ENCODE measurements around the gene DEFB119.
"Not testable (repeated sequence)": the region's sequence is repeated elsewhere in the genome, so short reads cannot be mapped to it uniquely, and the experiment has no call there.

The DEFB119 gene, protein sequence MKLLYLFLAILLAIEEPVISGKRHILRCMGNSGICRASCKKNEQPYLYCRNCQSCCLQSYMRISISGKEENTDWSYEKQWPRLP

DNA sequence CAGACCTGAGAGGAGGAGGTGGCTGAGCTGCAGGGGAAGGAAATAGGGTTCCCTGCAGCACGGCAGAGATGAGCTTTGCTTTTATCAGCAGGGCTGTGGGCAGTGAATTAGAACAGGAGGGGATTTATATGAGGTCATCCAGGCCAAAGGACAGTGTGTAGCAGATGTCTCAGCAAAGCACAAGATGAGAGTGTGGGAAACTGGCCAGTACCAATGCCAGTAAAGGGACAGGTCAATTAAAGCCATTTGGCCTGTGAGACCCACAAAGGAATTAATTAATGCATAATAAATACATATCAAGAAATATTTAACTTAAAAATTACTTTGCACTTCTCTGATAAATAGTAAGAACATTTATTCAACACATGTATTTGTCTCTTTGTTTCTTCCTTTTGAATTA is at the start of gene DEFB119:
TSS of gene DEFB119 (minus strand) at position 101 of the 400 bp plus-strand sequence. CDS start 107 bp downstream, outside the sequence.
- no peak for DNase-seq (ENCODE audit: low read depth, low spot score)

DNA sequence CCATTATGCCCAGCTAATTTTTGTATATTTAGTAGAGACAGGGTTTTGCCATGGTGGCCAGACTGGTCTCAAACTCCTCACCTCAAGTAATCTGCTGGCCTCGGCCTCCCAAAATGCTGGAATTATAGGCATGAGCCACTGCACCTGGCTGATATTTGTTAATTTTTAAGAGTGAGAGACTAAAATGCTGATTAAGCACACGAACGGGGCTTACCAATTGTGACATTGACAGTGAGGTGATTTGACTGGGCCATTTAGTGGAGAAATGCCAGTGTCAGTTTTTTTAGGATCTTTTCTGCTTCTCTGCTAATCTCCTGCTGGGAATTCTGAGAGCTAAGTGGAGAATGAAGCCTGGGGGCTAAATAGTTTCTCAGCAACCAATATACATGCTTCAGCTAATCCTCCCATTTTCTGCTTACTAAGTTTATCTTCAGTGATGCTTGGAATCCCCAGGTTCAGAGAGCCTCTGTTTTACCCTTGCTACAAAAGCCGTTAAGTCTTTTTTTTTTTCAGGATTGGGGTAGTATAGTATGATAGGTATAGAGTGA is 40.3 kb upstream of the DEFB119 start:
- DNase-seq (ENCODE audit: low read depth, low spot score) = no peak

DNA sequence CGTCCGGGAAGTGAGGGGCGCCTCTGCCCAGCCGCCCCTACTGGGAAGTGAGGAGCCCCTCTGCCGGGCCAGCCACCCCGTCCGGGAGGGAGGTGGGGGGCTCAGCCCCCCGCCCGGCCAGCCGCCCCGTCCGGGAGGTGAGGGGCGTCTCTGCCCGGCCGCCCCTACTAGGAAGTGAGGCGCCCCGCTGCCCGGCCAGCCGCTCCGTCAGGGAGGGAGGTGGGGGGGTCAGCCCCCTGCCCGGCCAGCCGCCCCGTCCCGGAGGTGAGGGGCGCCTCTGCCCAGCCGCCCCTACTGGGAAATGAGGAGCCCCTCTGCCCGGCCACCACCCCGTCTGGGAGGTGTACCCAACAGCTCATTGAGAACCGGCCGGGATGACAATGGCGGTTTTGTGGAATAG is 37.2 kb upstream of the DEFB119 start:
- DNase-seq (ENCODE audit: low read depth, low spot score) = not testable (repeated sequence)

DNA sequence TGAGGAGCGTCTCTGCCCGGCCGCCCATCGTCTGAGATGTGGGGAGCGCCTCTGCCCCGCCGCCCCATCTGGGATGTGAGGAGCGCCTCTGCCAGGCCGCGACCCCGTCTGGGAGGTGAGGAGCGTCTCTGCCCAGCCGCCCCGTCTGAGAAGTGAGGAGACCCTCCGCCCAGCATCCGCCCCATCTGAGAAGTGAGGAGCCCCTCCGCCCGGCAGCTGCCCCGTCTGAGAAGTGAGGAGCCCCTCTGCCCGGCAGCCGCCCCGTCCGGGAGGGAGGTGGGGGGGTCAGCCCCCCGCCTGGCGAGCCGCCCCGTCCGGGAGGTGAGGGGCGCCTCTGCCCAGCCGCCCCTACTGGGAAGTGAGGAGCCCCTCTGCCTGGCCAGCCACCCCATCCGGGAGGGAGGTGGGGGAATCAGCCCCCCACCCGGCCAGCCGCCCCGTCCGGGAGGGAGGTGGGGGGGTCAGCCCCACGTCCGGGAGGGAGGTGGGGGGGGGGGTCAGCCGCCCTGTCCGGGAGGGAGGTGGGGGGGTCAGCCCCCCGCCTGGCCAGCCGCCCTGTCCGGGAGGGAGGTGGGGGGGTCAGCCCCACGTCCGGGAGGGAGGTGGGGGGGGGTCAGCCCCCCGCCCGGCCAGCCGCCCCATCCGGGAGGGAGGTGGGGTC is 36.6 kb upstream of the DEFB119 start:
- not testable (repeated sequence) for DNase-seq (ENCODE audit: low read depth, low spot score)

DNA sequence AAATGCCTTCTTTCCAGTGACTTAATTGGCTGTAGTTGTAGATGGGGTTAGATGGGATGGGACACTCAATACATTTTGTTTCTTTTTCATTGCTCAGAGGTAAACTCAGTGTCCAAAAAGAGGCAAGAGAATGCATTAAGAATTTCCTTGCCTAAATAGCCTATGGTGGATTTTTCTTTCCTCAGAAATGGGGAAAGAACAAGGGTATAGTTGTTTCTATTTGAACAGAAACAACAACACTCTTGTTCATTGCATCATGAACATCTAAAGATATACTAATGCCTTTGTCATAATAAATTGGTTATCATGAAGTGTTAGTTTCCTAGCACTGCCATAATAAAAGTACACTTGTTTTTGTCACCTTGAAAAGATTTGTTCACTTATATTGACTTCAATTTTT is 35.4 kb upstream of the DEFB119 start:
- DNase-seq (ENCODE audit: low read depth, low spot score) = no peak

DNA sequence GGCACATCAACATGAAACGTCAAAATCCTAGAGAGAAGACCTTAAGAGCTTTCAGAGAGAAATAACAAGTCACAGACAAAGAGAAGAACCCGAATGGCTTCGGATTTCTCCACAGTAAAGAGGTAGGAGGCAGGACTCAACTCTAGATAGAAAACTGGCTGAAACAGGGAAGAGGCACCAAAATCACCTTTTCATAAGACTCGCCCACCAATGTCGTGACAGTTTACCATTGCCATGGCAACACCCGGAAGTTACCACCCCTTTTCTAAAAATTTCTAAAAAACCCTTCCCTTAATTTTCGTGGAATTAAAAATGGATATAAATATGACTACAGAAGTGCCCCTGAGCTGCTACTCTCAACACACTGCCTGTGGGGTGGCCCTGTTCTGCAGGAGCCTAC is 27.9 kb upstream of the DEFB119 start:
- no peak for DNase-seq (ENCODE audit: low read depth, low spot score)

DNA sequence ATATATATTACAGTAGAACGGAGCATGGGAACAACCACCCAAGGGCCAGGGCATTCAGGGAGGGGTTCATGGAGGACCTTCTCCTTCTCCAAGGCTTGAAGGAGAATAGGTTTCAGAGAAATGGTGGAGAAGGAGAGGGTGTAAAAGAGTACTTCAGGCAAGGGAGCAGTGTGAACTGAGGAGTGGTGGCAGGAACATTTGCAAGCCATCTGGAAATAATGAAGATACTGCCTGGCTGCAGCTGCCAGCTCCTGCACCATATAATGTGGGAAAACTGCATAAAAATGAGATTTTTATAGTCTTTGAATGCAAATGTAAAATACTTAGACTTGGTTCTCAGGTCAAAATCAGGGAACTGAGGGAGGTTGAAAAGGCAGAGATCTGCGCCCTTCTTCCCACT is 25.3 kb upstream of the DEFB119 start:
- DNase-seq (ENCODE audit: low read depth, low spot score) = no peak

DNA sequence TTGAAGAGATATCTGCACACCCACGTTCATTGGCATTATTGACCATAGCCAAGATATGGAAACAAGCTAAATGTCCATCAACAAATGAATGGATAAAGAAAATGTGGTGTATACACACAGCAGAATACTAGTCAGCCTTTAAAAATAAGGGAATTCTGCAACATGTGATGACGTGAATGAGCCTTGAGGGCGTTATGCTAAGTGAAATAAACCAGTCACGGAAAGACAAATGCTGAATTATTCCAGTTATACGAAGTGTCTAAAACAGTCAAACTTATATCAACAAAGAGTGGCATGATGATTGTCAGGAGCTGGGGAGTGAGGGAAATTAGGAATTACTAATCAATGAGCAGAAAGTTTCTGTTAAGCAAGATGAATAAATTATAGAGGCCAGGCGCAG is 24.0 kb upstream of the DEFB119 start:
- no peak for DNase-seq (ENCODE audit: low read depth, low spot score)

DNA sequence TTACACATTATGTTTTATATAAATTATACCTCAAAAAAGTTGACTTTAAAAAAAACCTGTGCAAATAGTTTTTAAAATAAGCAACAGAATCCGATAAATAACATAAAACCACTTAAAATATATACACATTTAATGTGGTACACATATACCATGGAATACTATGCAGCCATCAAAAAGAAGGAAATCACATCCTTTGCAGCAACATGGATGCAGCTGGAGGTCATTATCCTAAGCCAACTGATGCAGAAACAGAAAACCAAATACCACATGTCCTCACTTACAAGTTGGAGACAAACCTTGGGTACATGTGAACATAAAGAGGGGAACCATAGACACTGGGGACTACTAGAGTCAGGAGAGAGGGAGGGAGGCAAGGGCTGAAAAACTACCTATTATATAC is 19.6 kb upstream of the DEFB119 start:
- no peak for DNase-seq (ENCODE audit: low read depth, low spot score)

DNA sequence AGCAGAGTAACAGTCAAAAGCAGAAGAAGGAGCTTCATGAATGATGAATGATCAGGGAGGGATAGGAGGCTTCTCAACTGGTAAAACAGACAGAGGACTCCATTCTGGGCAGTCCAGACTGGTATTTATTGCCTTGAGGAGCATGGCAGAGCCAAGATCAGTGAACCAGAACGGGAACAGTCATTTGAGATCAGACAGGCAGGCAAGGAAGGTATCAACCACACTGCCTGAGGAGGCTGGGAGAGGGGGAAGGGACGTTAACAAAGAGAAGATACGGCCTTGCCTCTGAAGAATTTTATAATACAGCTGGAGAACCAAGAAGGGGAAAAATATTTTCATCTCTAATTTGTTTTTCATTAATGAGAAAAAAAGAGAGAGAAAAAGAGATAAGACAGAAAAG is 15.7 kb upstream of the DEFB119 start, which contains the start of gene DEFB121:
TSS of gene DEFB121 (minus strand) at position 101 of the 400 bp plus-strand sequence. CDS start at position 38, 63 bp downstream.
- no peak for DNase-seq (ENCODE audit: low read depth, low spot score)

DNA sequence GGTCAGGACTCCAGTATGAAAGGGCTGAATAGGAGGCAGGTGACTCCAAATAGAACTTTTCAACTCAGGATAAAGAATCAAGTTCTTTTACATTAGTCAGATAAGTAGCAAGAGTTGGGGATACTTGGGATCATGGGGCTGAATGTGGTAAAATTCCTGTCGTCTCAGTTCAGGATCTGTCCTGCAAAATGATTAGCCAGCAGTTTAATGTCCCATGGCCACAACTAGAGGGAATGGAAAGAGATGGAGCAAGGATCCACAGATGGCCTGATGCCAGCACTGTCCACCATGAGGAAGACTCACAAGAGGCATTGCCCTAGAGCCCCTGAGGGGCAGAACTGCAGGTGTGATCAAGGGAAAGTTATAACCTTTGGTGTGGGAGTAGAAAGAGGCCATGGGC is 13.5 kb upstream of the DEFB119 start:
- no peak for DNase-seq (ENCODE audit: low read depth, low spot score)

DNA sequence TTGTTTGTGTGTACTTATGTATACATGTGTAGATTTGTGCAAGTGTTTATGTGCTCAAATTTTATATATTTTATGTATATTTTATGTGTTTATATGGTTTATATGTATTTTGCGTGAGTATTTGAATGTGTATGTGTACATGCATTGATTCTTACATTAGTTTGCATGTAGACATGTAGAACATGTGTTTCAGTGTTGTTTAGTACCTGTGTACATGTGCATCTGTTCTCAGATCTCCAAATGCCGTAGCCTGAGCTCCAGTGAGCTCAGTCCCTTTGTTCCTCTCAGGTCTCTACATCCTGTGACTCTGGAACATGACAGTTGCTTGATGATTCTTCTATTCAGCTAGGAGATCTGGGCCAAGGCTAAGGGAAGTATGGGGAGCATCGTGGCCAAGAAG is 4.5 kb upstream of the DEFB119 start:
- no peak for DNase-seq (ENCODE audit: low read depth, low spot score)

DNA sequence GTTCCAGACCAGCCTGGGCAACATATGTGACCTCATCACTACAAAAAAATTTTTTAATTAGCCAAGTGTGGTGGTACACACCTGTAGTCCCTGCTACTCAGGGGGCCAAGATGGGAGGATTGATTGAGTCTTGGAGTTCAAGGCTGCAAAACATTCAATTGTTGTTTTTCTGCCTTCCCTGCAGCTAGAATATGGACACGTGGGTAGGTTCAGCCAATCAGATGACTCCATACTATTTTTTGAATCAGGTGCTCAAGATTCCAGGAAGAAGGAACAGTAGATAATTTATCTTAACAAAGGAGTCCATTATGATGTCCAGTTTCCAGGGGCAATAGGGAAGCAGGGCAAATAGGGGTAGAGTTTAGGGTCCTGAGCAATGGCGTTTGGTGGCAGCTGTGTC is 2.4 kb upstream of the DEFB119 start:
- no peak for DNase-seq (ENCODE audit: low read depth, low spot score)

DNA sequence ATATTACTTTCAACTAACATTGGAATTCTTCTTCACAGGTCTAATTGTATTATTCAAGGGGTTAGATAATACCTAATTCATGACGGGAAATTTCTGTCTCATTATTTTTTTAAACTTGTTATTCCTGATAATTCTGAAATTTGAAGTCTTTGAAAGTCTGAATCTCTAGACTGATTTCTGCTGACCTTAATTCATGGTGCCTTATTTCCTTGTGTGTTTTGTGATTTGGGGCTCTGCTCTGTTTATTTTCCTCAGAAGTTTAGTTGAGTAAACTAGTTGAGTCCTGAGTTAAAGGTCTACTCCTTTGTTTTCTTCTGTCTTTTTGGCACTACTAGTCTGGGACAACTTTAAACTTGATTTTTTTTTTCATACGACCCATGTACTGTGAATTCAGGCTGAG is 16.0 kb downstream of the DEFB119 start:
- no peak for DNase-seq (ENCODE audit: low read depth, low spot score)

DNA sequence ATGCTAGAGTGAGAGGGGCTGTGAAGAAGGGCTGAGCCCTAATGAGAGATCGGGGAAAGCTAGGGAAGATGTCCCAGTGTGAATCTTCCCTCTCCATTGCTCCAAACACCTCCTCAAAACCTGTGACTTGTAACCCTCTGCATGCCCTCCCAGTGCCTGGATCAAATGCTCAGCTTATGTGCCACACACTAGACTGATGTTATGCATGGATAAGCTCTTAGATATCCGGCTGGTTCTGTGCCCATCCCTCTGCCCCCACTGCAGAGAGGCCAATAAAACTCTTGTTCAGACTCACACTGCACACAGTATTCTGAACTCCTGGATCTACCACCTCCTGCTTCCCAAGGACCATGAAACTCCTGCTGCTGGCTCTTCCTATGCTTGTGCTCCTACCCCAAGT is 22.1 kb downstream of the DEFB119 start, which contains the start of gene DEFB118:
TSS of gene DEFB118 (plus strand) at position 301 of the 400 bp plus-strand sequence. CDS start at position 351, 50 bp downstream.
- no peak for DNase-seq (ENCODE audit: low read depth, low spot score)

DNA sequence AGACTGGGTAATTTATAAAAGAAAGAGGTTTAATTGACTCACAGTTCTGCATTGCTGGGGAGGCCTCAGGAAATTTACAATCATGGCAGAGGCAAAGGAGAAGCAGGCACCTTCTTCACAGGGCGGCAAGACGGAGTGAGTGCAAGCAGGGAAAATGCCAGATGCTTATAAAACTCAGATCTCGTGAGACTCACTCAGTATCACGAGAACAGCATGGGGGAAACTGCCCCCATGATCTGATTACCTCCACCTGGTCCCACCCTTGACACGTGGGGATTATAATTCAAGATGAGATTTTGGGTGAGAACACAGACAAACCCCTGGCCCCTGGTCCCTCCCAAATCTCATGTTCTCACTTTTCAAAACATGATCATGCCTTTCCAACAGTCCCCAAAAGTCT is 26.1 kb downstream of the DEFB119 start:
- DNase-seq (ENCODE audit: low read depth, low spot score) = not testable (repeated sequence)

DNA sequence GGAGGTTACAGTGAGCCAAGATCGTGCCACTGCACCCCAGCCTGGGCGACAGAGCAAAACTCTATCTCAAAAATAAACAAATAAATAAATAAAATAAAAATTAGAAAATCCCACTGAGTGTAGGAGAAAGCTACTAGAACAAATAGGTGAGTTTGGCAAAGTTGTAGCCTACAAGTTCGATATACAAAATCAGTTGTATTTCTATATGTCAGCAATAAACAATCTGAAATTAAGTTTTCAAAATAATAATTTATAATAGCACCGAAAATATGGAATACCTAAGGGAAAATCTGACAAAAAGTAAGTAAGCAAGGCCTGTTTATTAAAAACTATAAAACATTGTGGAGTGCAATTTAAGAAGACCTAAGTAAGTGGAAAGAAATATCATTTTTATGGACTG is 27.1 kb downstream of the DEFB119 start:
- no peak for DNase-seq (ENCODE audit: low read depth, low spot score)

DNA sequence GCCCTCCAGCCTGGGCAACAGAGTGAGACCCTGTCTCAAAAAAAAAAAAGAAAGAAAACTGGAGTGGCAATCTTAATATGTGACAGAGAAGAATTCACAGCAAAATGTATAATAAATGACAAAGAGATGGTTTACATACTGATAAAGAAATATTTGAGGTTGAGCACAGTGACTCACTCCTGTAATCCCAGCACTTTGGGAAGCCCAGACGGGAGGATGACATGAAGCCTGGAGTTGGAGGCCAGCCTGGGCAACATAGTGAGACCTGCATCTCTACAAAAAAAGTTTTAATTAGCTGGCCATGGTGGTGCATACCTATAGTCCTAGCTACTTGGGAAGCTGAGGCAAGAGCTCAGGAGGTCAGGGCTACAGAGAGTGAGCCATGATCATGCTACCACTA is 34.4 kb downstream of the DEFB119 start:
- no peak for DNase-seq (ENCODE audit: low read depth, low spot score)

DNA sequence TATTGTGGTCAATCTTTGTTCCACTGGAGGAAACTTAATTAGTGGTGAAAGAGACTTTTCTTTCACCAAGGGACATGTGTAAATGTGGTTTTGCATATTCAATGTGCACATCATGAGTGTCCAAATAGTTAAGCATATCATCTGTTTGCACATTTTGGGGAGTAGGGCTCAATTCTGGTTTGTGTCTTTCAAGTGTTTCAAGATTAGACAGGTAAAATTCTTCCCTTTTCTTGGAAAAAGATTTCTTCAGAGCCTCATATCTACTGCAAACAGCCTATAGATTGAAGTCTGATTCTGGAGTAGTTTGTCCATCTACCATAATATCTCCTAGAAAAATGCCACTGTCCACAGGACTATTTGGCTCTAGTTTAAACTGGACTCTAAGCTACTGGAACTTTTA is 48.9 kb downstream of the DEFB119 start:
- no peak for DNase-seq (ENCODE audit: low read depth, low spot score)

DNA sequence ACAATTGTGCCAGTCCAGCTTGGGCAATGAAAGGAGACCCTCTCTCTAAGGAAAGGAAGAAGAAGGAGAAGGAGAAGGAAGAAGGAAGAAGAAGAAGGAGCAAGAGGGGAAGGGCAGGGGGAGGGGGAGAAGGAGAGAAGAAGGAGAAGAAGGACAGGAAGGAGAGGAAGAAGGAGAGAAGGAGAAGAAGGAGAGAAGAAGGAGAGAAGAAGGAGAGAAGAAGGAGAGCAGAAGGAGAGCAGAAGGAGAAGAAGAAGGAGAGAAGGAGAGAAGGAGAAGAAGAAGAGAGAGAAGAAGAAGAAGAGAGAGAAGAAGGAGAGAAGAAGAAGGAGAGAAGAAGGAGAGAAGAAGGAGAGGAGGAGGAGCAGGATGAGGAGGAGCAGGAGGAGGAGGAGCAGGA is 59.5 kb downstream of the DEFB119 start:
- no peak for DNase-seq (ENCODE audit: low read depth, low spot score)

Measured in astrocyte of the hippocampus (primary cell).